SK-N-SH treated with all-trans-retinoic acid at 6 μM for 48 hours (cell line): ENCODE results near the gene CDC42SE2.

ENCODE experiments used
- ATAC-seq: fragments of 200-7000 bp; cut with Tn5 transposase; 3 replicates; pipeline ENCODE4 v1.9.1; 2020; ENCODE audit warnings: mild to moderate bottlenecking, moderate library complexity
- ARNTL ChIP-seq: fragments of 450-650 bp; formaldehyde crosslinking; IDR thresholded peaks from 2 replicates; pipeline ENCODE4 v1.5.0; 2020; ENCODE audit warnings: low read depth, mild to moderate bottlenecking, moderate library complexity, borderline replicate concordance
- BACH2 ChIP-seq: fragments of 250-450 bp; sonication (Bioruptor Pico); IDR thresholded peaks from 2 replicates; pipeline ENCODE4 v1.9.0; 2021; ENCODE audit warnings: mild to moderate bottlenecking, borderline replicate concordance
- CREB5 ChIP-seq: fragments of 250-450 bp; sonication (Bioruptor Pico); IDR thresholded peaks from 2 replicates; pipeline ENCODE4 v1.5.1; 2020; ENCODE audit warnings: low read depth, mild to moderate bottlenecking, moderate library complexity
- CSRNP3 ChIP-seq: fragments of 250-450 bp; sonication (Bioruptor Pico); IDR thresholded peaks from 2 replicates; pipeline ENCODE4 v1.5.1; 2021; ENCODE audit warnings: mild to moderate bottlenecking, moderate library complexity
- ESRRG ChIP-seq: fragments of 250-450 bp; sonication (Bioruptor Pico); IDR thresholded peaks from 2 replicates; pipeline ENCODE4 v1.6.1; 2021; ENCODE audit warnings: mild to moderate bottlenecking
- GLIS3 ChIP-seq: fragments of 250-450 bp; sonication (Bioruptor Pico); IDR thresholded peaks from 2 replicates; pipeline ENCODE4 v1.5.0; 2020; ENCODE audit warnings: mild to moderate bottlenecking, moderate library complexity
- ISL1 ChIP-seq: fragments of 250-450 bp; sonication (Bioruptor Pico); IDR thresholded peaks from 2 replicates; pipeline ENCODE4 v2.1.2; 2022; ENCODE audit warnings: mild to moderate bottlenecking, moderate library complexity
- OSR1 ChIP-seq: fragments of 250-450 bp; sonication (Bioruptor Pico); IDR thresholded peaks from 2 replicates; pipeline ENCODE4 v1.8.0; 2022; ENCODE audit warnings: moderate library complexity, mild to moderate bottlenecking, inconsistent platforms
- PATZ1 ChIP-seq: fragments of 250-450 bp; sonication (Bioruptor Pico); IDR thresholded peaks from 2 replicates; pipeline ENCODE4 v1.8.0; 2020; ENCODE audit warnings: mild to moderate bottlenecking, moderate library complexity, borderline replicate concordance
- POU6F1 ChIP-seq: fragments of 250-450 bp; sonication (Bioruptor Pico); IDR thresholded peaks from 2 replicates; pipeline ENCODE4 v1.8.0; 2021; ENCODE audit warnings: low read depth, mild to moderate bottlenecking, moderate library complexity, borderline replicate concordance
- PPARA ChIP-seq: fragments of 250-450 bp; sonication (Bioruptor Pico); IDR thresholded peaks from 2 replicates; pipeline ENCODE4 v1.5.0; 2020; ENCODE audit warnings: mild to moderate bottlenecking, borderline replicate concordance
- RARB ChIP-seq: fragments of 250-450 bp; sonication (Bioruptor Pico); IDR thresholded peaks from 2 replicates; pipeline ENCODE4 v1.8.0; 2021; ENCODE audit warnings: mild to moderate bottlenecking, moderate library complexity
- TCF4 ChIP-seq: fragments of 250-450 bp; sonication (Bioruptor Pico); IDR thresholded peaks from 2 replicates; pipeline ENCODE4 v1.8.0; 2021; ENCODE audit warnings: mild to moderate bottlenecking, moderate library complexity, borderline replicate concordance
- TSHZ2 ChIP-seq: fragments of 250-450 bp; sonication (Bioruptor Pico); IDR thresholded peaks from 2 replicates; pipeline ENCODE4 v1.5.0; 2020; ENCODE audit warnings: mild to moderate bottlenecking, moderate library complexity
- ZFP30 ChIP-seq: fragments of 450-650 bp; formaldehyde crosslinking; IDR thresholded peaks from 2 replicates; pipeline ENCODE4 v1.5.0; 2022; ENCODE audit warnings: mild to moderate bottlenecking, moderate library complexity
- ZNF565 ChIP-seq: fragments of 450-650 bp; formaldehyde crosslinking; conservative IDR thresholded peaks from 2 replicates; pipeline ENCODE4 v1.5.0; 2020; ENCODE audit warnings: low read depth, mild to moderate bottlenecking, moderate library complexity
- ZNF70 ChIP-seq: fragments of 450-650 bp; formaldehyde crosslinking; IDR thresholded peaks from 2 replicates; pipeline ENCODE4 v1.5.0; 2020; ENCODE audit warnings: mild to moderate bottlenecking, moderate library complexity

The CDC42SE2 gene

GRCh38 chr5:131214609-131215227 lies 49.1 kb upstream of the CDC42SE2 start (continued):
- TF ChIP-seq ISL1 (CRISPR knock-in tag) (no peak), TSHZ2 (CRISPR knock-in tag) (no peak), BACH2 (no peak), ESRRG (no peak), ZNF70 (CRISPR knock-in tag) (no peak), OSR1 (CRISPR knock-in tag) (no peak), ZFP30 (no peak), PPARA (no peak)
- TF ChIP-seq, all 23 proteins: peak for 0

GRCh38 chr5:131217791-131218190 lies 46.1 kb upstream of the CDC42SE2 start:
- no peak for ATAC-seq
- TF ChIP-seq POU6F1 (CRISPR knock-in tag), result no peak
- TF ChIP-seq ZNF565 (CRISPR knock-in tag), result no peak
- TF ChIP-seq BACH2, result no peak
- TF ChIP-seq TCF4 (CRISPR knock-in tag), result no peak
- no peak for TF ChIP-seq PATZ1 (CRISPR knock-in tag)
- no peak for TF ChIP-seq GLIS3 (CRISPR knock-in tag)
- TF ChIP-seq RARB (CRISPR knock-in tag), result no peak
- no peak for TF ChIP-seq CSRNP3 (CRISPR knock-in tag)
- no peak for TF ChIP-seq TSHZ2 (CRISPR knock-in tag)
- no peak for TF ChIP-seq ARNTL (CRISPR knock-in tag)

- ATAC-seq, result no peak
- TF ChIP-seq ESRRG, result no peak
- TF ChIP-seq RARB (CRISPR knock-in tag), result no peak
- TF ChIP-seq ZFP30, result no peak
- no peak for TF ChIP-seq CSRNP3 (CRISPR knock-in tag)
- TF ChIP-seq CREB5, result no peak
- TF ChIP-seq BACH2, result no peak
- no peak for TF ChIP-seq ISL1 (CRISPR knock-in tag)
- no peak for TF ChIP-seq PPARA
- TF ChIP-seq POU6F1 (CRISPR knock-in tag), result no peak
- TF ChIP-seq ARNTL (CRISPR knock-in tag), result no peak
These were observed 45.5 kb upstream of the CDC42SE2 start for GRCh38 chr5:131218392-131218791.
